Fibroblast of pulmonary artery (primary cell): ENCODE measurements around the gene TXNL4A.

ENCODE experiments used
- DNase-seq: peaks from one replicate; pipeline ENCODE4 v3.0.0-alpha.2; 2010; ENCODE audit warnings: low read depth
- H3K4me3 ChIP-seq: replicated peaks from 2 replicates; pipeline ENCODE4 v1.5.1; 2011; ENCODE audit warnings: low read depth, mild to moderate bottlenecking, control low read depth, low read length, moderate library complexity
- CTCF ChIP-seq: IDR thresholded peaks from 2 replicates; pipeline ENCODE4 v1.5.1; 2011; ENCODE audit warnings: mild to moderate bottlenecking, control low read depth, low read length, inconsistent platforms; ENCODE audit errors: missing control alignments

The TXNL4A gene

GRCh38 chr18:79972720-79973119 lies 15.6 kb downstream of the TXNL4A start:
- H3K4me3 ChIP-seq = no peak overlapping the region
- no peak for TF ChIP-seq CTCF
- DNase-seq = no peak

- no peak overlapping the region for H3K4me3 ChIP-seq
- no peak for DNase-seq
- no peak for TF ChIP-seq CTCF
Measured at GRCh38 chr18:79971986-79972385, 16.4 kb downstream of the TXNL4A start.

GRCh38 chr18:79971211-79971952 lies 17.0 kb downstream of the TXNL4A start:
- DNase-seq = no peak
- no peak overlapping the region for H3K4me3 ChIP-seq
- no peak for TF ChIP-seq CTCF

GRCh38 chr18:79970419-79971133 lies 17.8 kb downstream of the TXNL4A start:
- no peak for TF ChIP-seq CTCF
- H3K4me3 ChIP-seq = no peak overlapping the region
- no peak for DNase-seq

GRCh38 chr18:79965119-79965902 lies 23.1 kb downstream of the TXNL4A start:
- peak; percentile 90 for DNase-seq
- peak overlapping the region; percentile 67 for H3K4me3 ChIP-seq
- TF ChIP-seq CTCF = no peak

- DNase-seq = peak; percentile 51
- no peak for TF ChIP-seq CTCF
Measured at GRCh38 chr18:79964330-79965118, 23.8 kb downstream of the TXNL4A start, which contains the start of gene HSBP1L1. TSS of gene HSBP1L1 (plus strand) at chr18:79964643. CDS start at chr18:79964736, 93 bp downstream.

More at GRCh38 chr18:79964330-79965118, 23.8 kb downstream of the TXNL4A start, which contains the start of gene HSBP1L1:
- peak within 1 kb of the TSS; percentile 67 for H3K4me3 ChIP-seq
